Neural crest cell (in vitro differentiated cells): Measurements from ENCODE around the gene CGA. TPM values are rescaled to one million over a fixed set of nuclear protein-coding genes. Genes with fewer than 3 reads are reported as not detected.

Experiments used
- DNase-seq: peaks from one replicate; pipeline ENCODE4 v3.0.0; 2021; ENCODE audit warnings: low read depth, mixed read lengths, low spot score
- H3K27ac Mint-ChIP-seq: one replicate; pipeline ENCODE4 v1.8.0; 2021; ENCODE audit warnings: mild to moderate bottlenecking, mixed read lengths; ENCODE audit not compliant: unreplicated experiment
- H3K27me3 Mint-ChIP-seq: 2 replicates; pipeline ENCODE4 v1.8.0; 2021; ENCODE audit warnings: low read depth, mild to moderate bottlenecking, mixed read lengths
- H3K36me3 Mint-ChIP-seq: 2 replicates; pipeline ENCODE4 v1.8.0; 2021; ENCODE audit warnings: low read depth, mild to moderate bottlenecking, mixed read lengths
- H3K4me1 Mint-ChIP-seq: 2 replicates; pipeline ENCODE4 v1.8.0; 2021; ENCODE audit warnings: mixed read lengths
- H3K4me3 Mint-ChIP-seq: one replicate; pipeline ENCODE4 v1.8.0; 2021; ENCODE audit warnings: mild to moderate bottlenecking, mixed read lengths
- H3K9me3 Mint-ChIP-seq: 2 replicates; pipeline ENCODE4 v1.8.0; 2021; ENCODE audit warnings: mixed read lengths
- CTCF ChIP-seq: fragments of 200-600 bp; sonication (generic); conservative IDR thresholded peaks from 2 replicates; pipeline ENCODE4 v1.5.0; 2021; ENCODE audit warnings: antibody characterized with exemption, mild to moderate bottlenecking
- total RNA-seq: library from RNA; stranded (reverse); gene quantifications from 2 replicates; pipeline ENCODE4 v1.2.1, GENCODE V29; 2021

The CGA gene
- total RNA-seq, 1 donor from 2014 or later, result not detected

- no peak overlapping the region for H3K27ac Mint-ChIP-seq
- DNase-seq, result no peak
- H3K9me3 Mint-ChIP-seq, result no peaks in the 10 kb centered on the region
- H3K4me1 Mint-ChIP-seq, result no peaks in the 10 kb centered on the region
- no peak overlapping the region for H3K4me3 Mint-ChIP-seq
- peaks cover 31% of the 10 kb centered on the region for H3K27me3 Mint-ChIP-seq
- H3K36me3 Mint-ChIP-seq, result no peaks in the 10 kb centered on the region
- TF ChIP-seq CTCF, result no peak
These were observed 45.1 kb downstream of the CGA start for GRCh38 chr6:87049779-87050178.

DNA sequence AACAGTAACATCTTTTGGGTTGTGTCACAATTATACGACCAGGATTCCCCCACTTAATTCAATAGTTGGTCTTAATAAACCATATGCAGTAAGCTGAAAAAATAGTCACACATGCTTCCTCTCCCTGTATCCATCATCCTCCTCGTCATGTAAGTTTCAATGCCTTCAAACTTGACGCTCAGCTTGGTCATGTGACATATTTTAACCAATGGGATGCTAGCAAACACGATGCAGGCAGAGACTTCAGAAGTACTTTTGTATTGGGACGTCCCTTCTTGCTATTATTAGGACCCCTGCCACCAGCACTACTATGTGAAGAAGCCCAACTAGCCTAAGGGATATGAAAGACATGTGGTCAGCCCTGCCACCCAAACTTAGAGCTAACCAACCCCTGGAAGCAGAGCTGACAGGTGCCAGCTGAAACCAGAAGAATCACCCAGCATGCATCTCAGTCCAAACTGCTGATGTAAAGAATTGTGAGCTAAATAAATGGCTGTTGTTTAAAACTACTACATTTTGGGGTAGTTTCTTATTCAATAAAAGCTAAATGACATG, 49.3 kb downstream of the CGA start:
- no peaks in the 10 kb centered on the region for H3K4me1 Mint-ChIP-seq

GRCh38 chr6:87040729-87041128, 54.2 kb downstream of the CGA start:
- H3K27ac Mint-ChIP-seq, result no peak overlapping the region
- TF ChIP-seq CTCF, result no peak
- no peaks in the 10 kb centered on the region for H3K4me1 Mint-ChIP-seq
- peaks cover 3% of the 10 kb centered on the region for H3K9me3 Mint-ChIP-seq
- DNase-seq, result no peak
- peaks cover 17% of the 10 kb centered on the region for H3K27me3 Mint-ChIP-seq
- peaks cover 5% of the 10 kb centered on the region for H3K36me3 Mint-ChIP-seq
- no peak overlapping the region for H3K4me3 Mint-ChIP-seq

More for the DNA sequence above, 49.3 kb downstream of the CGA start:
- no peak overlapping the region for H3K4me3 Mint-ChIP-seq
- no peak overlapping the region for H3K27ac Mint-ChIP-seq
- DNase-seq, result no peak
- TF ChIP-seq CTCF, result no peak
- peaks cover 19% of the 10 kb centered on the region for H3K27me3 Mint-ChIP-seq
- no peaks in the 10 kb centered on the region for H3K36me3 Mint-ChIP-seq
- H3K9me3 Mint-ChIP-seq, result no peaks in the 10 kb centered on the region

Other genes starting within 250 kb of the CGA start
- gene HTR1E, start 157.6 kb downstream of the CGA start, total RNA-seq, result not detected in 2 replicates
- gene ZNF292, start 60.5 kb upstream of the CGA start, total RNA-seq, result 55.2 and 58.9 TPM in 2 replicates
- gene SMIM8, start 227.5 kb upstream of the CGA start, total RNA-seq, result 13.5 and 17.4 TPM in 2 replicates
- 2.5 and 3.1 TPM in 2 replicates for gene GJB7, start 234.2 kb upstream of the CGA start, total RNA-seq
- 3.5 and 4.5 TPM in 2 replicates for gene C6orf163, start 249.7 kb upstream of the CGA start, total RNA-seq